Kidney (tissue), 14 donors: ENCODE results near the gene KCNQ5. TPM values are rescaled to one million over a fixed set of nuclear protein-coding genes. Genes with fewer than 3 reads are reported as not detected.
A peak's percentile ranks its signal among the peaks of the same experiment; 100 is the strongest.

Source experiments
- DNase-seq, 5 donors: peaks; one replicate each; pipeline ENCODE4 v3.0.0-alpha.2; 2013 to 2020
- FAIRE-seq: peaks from 2 replicates; lab custom pipeline; 2012; peaks lifted over from hg19 to GRCh38; lab: Jason Lieb, UNC
- H3K27ac ChIP-seq, 2 donors: one replicate each; pipeline ENCODE4 v1.7.0; 2013; ENCODE audit warnings: low read depth in 2 of 2, low read length in 2 of 2, inconsistent platforms in 1 of 2
- H3K27me3 ChIP-seq: one replicate; pipeline ENCODE4 v1.7.1; 2013; ENCODE audit warnings: low read length, inconsistent platforms; ENCODE audit not compliant: control insufficient read depth, insufficient read depth
- H3K36me3 ChIP-seq, 3 donors: one replicate each; pipeline versions ENCODE4 v1.7.0 to v1.7.1; 2013; ENCODE audit warnings: low read length in 3 of 3, control low read depth in 1 of 3, inconsistent platforms in 1 of 3; ENCODE audit not compliant: insufficient read depth in 3 of 3, control insufficient read depth in 2 of 3
- H3K4me1 ChIP-seq, 3 donors: one replicate each; pipeline versions ENCODE4 v1.7.0 to v1.7.1; 2013; ENCODE audit warnings: low read length in 3 of 3, inconsistent platforms in 1 of 3, low read depth in 1 of 3; ENCODE audit not compliant: control insufficient read depth in 2 of 3, insufficient read depth in 2 of 3
- H3K4me3 ChIP-seq, 3 donors: one replicate each; pipeline versions ENCODE4 v1.7.0 to v1.8.1; 2013; ENCODE audit warnings: low read length in 3 of 3, control low read depth in 1 of 3, inconsistent platforms in 1 of 3
- H3K9ac ChIP-seq, 3 donors: one replicate each; pipeline versions ENCODE4 v1.7.0 to v1.7.1; 2013; ENCODE audit warnings: low read length in 3 of 3, control low read depth in 1 of 3, inconsistent platforms in 1 of 3
- H3K9me3 ChIP-seq, 3 donors: one replicate each; pipeline versions ENCODE4 v1.7.0 to v1.7.1; 2013; ENCODE audit warnings: low read length in 3 of 3, control low read depth in 1 of 3, inconsistent platforms in 1 of 3; ENCODE audit not compliant: control insufficient read depth in 2 of 3, insufficient read depth in 1 of 3
- CTCF ChIP-seq: IDR thresholded peaks from 3 replicates; pipeline ENCODE4 v1.5.1; 2012; ENCODE audit warnings: mild to moderate bottlenecking, moderate library complexity, borderline replicate concordance; ENCODE audit not compliant: insufficient read depth; ENCODE audit errors: extremely low read depth
- intact Hi-C: fragments of 100-400 bp; cut with DNase I; formaldehyde crosslinking; loops from one replicate; pipeline ENCODE4 v1.11.1; 2022
- polyA plus RNA-seq: library from polyadenylated mRNA; stranded (reverse); fragments of 350-450 nt; fragmentation: Illumina TruSeq; extraction: RNeasy Lipid Tissue Mini Kit (QIAGEN cat#74804); gene quantifications from one replicate; pipeline ENCODE4 v1.2.3, GENCODE V29; 2014; ENCODE audit warnings: low read depth, low replicate concordance; ENCODE audit not compliant: insufficient read depth
- total RNA-seq: library from RNA; stranded (reverse); fragmentation: NEBNext Ultra II Directional; extraction: Animal tissue kit (Norgen Biotek cat#: 25700); gene quantifications from one replicate; pipeline ENCODE4 v1.2.1, GENCODE V29; 2021
- donor health status: control.
- donor health status: control.
- donor health status: control.
- donor health status: control.
- donor health status: control.
- donor health status: DM: yes; HTN: yes; CAD: no.
- donor health status: Normal renal cell carcinoma (clear cell type).

The KCNQ5 gene
- total and polyA plus RNA-seq, 2 donors from 2014 or later: 0.50 TPM; not detected in 1

- FAIRE-seq (no peak), DNase-seq (no peak)
- Histone ChIP-seq H3K27ac (no peak overlapping the region), H3K4me1 (no peaks in the 10 kb centered on the region), H3K9me3 (no peaks in the 10 kb centered on the region), H3K36me3 (no peaks in the 10 kb centered on the region), H3K4me3 (no peak overlapping the region), H3K9ac (no peak overlapping the region), H3K27me3 (no peaks in the 10 kb centered on the region)
- no peak for TF ChIP-seq CTCF
- intact Hi-C loops: no loop called here
Measured at GRCh38 chr6:72770959-72771358, 149.1 kb downstream of the KCNQ5 start.

GRCh38 chr6:72776456-72776855 lies 154.6 kb downstream of the KCNQ5 start:
- Histone ChIP-seq H3K4me3 (no peak overlapping the region), H3K27ac (no peak overlapping the region), H3K9ac (no peak overlapping the region), H3K4me1 (no peaks in the 10 kb centered on the region), H3K27me3 (no peaks in the 10 kb centered on the region), H3K9me3 (no peaks in the 10 kb centered on the region), H3K36me3 (no peaks in the 10 kb centered on the region)
- DNase-seq (peak in 2 of 5 donors; percentile 23 to 34), FAIRE-seq (no peak)
- intact Hi-C loops: no loop called here
- TF ChIP-seq CTCF: no peak

DNA sequence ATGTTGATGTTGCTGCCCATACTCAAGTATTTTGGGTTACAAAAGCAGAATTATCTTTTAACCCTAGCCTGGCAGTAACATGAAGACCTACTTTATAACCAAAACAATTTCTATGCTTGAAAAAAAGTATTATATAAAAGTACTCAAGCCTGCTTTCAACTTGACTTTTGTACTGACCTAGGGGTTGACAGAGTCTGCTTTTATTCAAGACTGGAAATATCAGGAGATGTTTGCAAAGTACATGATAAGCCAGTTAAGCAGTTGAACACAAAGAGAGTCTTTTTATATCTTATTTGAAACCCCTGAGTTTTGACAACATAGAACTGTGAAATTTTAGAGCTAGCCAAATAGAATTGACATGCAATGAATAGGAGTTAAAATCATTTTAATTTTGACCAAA lies 159.8 kb downstream of the KCNQ5 start:
- Histone ChIP-seq H3K27me3 (no peaks in the 10 kb centered on the region), H3K27ac (no peak overlapping the region), H3K4me1 (no peaks in the 10 kb centered on the region), H3K4me3 (no peak overlapping the region), H3K9ac (no peak overlapping the region), H3K9me3 (no peaks in the 10 kb centered on the region), H3K36me3 (no peaks in the 10 kb centered on the region)
- no peak for FAIRE-seq
- intact Hi-C loops: no loop called here
- DNase-seq: no peak
- TF ChIP-seq CTCF: no peak

- FAIRE-seq: no peak
Measured at GRCh38 chr6:72783035-72783434, 161.2 kb downstream of the KCNQ5 start.

More at GRCh38 chr6:72783035-72783434, 161.2 kb downstream of the KCNQ5 start:
- H3K4me1 ChIP-seq: no peaks in the 10 kb centered on the region
- TF ChIP-seq CTCF: no peak
- H3K27me3 ChIP-seq: no peaks in the 10 kb centered on the region
- intact Hi-C loops: no loop called here
- no peaks in the 10 kb centered on the region for H3K9me3 ChIP-seq
- DNase-seq: no peak
- H3K36me3 ChIP-seq: no peaks in the 10 kb centered on the region
- H3K4me3 ChIP-seq: no peak overlapping the region
- no peak overlapping the region for H3K9ac ChIP-seq
- no peak overlapping the region for H3K27ac ChIP-seq
